CD14-positive monocyte (primary cell): ENCODE measurements around the gene SLC25A1. TPM values are rescaled to one million over a fixed set of nuclear protein-coding genes. Genes with fewer than 3 reads are reported as not detected.

ENCODE experiments used
- DNase-seq, 3 donors: peaks; one replicate each; pipeline ENCODE4 v3.0.0-alpha.2; 2011 to 2022
- H2AFZ ChIP-seq: 2 replicates; pipeline ENCODE4 v1.6.0; 2012; ENCODE audit warnings: mild to moderate bottlenecking, low read depth, low read length, inconsistent platforms; ENCODE audit not compliant: insufficient read depth, poor library complexity, severe bottlenecking
- H3K27ac ChIP-seq, 2 donors: 1 replicate in 1 of 2; 2 replicates in 1 of 2; pipeline ENCODE4 v1.5.1; 2012 to 2013; ENCODE audit warnings: low read length in 2 of 2, control low read depth in 1 of 2, inconsistent platforms in 1 of 2, low read depth in 1 of 2, mild to moderate bottlenecking in 1 of 2
- H3K27me3 ChIP-seq, 2 donors: one replicate each; pipeline versions ENCODE4 v1.6.0 to v1.6.1; 2011 to 2013; ENCODE audit warnings: low read length in 2 of 2; ENCODE audit not compliant: control insufficient read depth in 2 of 2, insufficient read depth in 2 of 2
- H3K36me3 ChIP-seq, 2 donors: replicated peaks in 1 of 2; 1 replicate in 1 of 2; 2 replicates in 1 of 2; pipeline versions ENCODE4 v1.5.1 to v1.6.1; 2012 to 2013; ENCODE audit warnings: low read length in 2 of 2, control low read depth in 1 of 2, inconsistent platforms in 1 of 2, mild to moderate bottlenecking in 1 of 2; ENCODE audit not compliant: insufficient read depth in 2 of 2, control insufficient read depth in 1 of 2
- H3K4me1 ChIP-seq, 2 donors: 1 replicate in 1 of 2; 2 replicates in 1 of 2; pipeline versions ENCODE4 v1.5.1 to v1.6.1; 2012 to 2013; ENCODE audit warnings: low read length in 2 of 2, control low read depth in 1 of 2, inconsistent platforms in 1 of 2, mild to moderate bottlenecking in 1 of 2, moderate library complexity in 1 of 2; ENCODE audit not compliant: insufficient read depth in 2 of 2, control insufficient read depth in 1 of 2
- H3K4me2 ChIP-seq: replicated peaks from 2 replicates; pipeline ENCODE3; 2012; ENCODE audit warnings: low read length, moderate library complexity, mild to moderate bottlenecking; ENCODE audit not compliant: poor library complexity, severe bottlenecking; ENCODE audit errors: extremely low read depth
- H3K4me3 ChIP-seq, 3 experiments: fragments of 200-600 bp in 1 of 3; sonication (generic) in 1 of 3; replicated peaks in 1 of 3; 1 replicate in 2 of 3; 2 replicates in 1 of 3; pipeline ENCODE4 v1.5.1; 2011 to 2013; ENCODE audit warnings: low read length in 3 of 3, mild to moderate bottlenecking in 3 of 3, control low read depth in 2 of 3, low read depth in 2 of 3, inconsistent platforms in 1 of 3, moderate library complexity in 1 of 3
- H3K79me2 ChIP-seq: 2 replicates; pipeline ENCODE4 v1.6.0; 2012; ENCODE audit warnings: mild to moderate bottlenecking, control low read depth, inconsistent platforms, low read length, moderate library complexity; ENCODE audit not compliant: insufficient read depth
- H3K9ac ChIP-seq: 2 replicates; pipeline ENCODE4 v1.6.0; 2017; ENCODE audit warnings: low read length, mild to moderate bottlenecking; ENCODE audit not compliant: insufficient read depth, poor library complexity, severe bottlenecking
- H3K9me3 ChIP-seq, 2 donors: replicated peaks in 1 of 2; 1 replicate in 1 of 2; 2 replicates in 1 of 2; pipeline versions ENCODE4 v1.5.1 to v1.6.1; 2012 to 2013; ENCODE audit warnings: low read length in 2 of 2, control low read depth in 1 of 2; ENCODE audit not compliant: control insufficient read depth in 1 of 2, insufficient read depth in 1 of 2
- H4K20me1 ChIP-seq: 2 replicates; pipeline ENCODE4 v1.6.0; 2012; ENCODE audit warnings: mild to moderate bottlenecking, low read length, control low read depth, moderate library complexity; ENCODE audit not compliant: insufficient read depth
- H3K27ac Mint-ChIP-seq, 7 donors: one replicate each; pipeline ENCODE4 v1.8.0; 2020; ENCODE audit warnings: mild to moderate bottlenecking in 7 of 7, mixed read lengths in 7 of 7, moderate library complexity in 6 of 7, inconsistent platforms in 2 of 7
- H3K27me3 Mint-ChIP-seq, 3 donors: one replicate each; pipeline ENCODE4 v1.8.0; 2021 to 2022; ENCODE audit warnings: low read depth in 3 of 3, mild to moderate bottlenecking in 3 of 3, mixed read lengths in 3 of 3, moderate library complexity in 3 of 3, inconsistent platforms in 1 of 3
- H3K36me3 Mint-ChIP-seq, 2 donors: one replicate each; pipeline ENCODE4 v1.8.0; 2020; ENCODE audit warnings: mixed read lengths in 2 of 2, inconsistent platforms in 1 of 2, mild to moderate bottlenecking in 1 of 2
- H3K4me1 Mint-ChIP-seq: one replicate; pipeline ENCODE4 v1.8.0; 2020; ENCODE audit warnings: mild to moderate bottlenecking, mixed read lengths
- H3K4me3 Mint-ChIP-seq, 2 donors: one replicate each; pipeline ENCODE4 v1.8.0; 2020; ENCODE audit warnings: mild to moderate bottlenecking in 2 of 2, mixed read lengths in 2 of 2, moderate library complexity in 1 of 2
- H3K9me3 Mint-ChIP-seq, 7 donors: one replicate each; pipeline ENCODE4 v1.8.0; 2020 to 2022; ENCODE audit warnings: mixed read lengths in 7 of 7, mild to moderate bottlenecking in 6 of 7, moderate library complexity in 6 of 7, inconsistent platforms in 2 of 7
- CTCF ChIP-seq: fragments of 200-600 bp; IDR thresholded peaks from one replicate; pipeline ENCODE4 v1.8.0; 2022; ENCODE audit warnings: antibody characterized with exemption, mild to moderate bottlenecking
- WGBS: methylation state at CpG from one replicate; pipeline ENCODE4 v1.1.5; 2013; ENCODE audit warnings: missing lambda C conversion rate; ENCODE audit not compliant: insufficient coverage; 5-methylcytosine and 5-hydroxymethylcytosine counted together
- intact Hi-C, 2 donors: fragments of 100-400 bp; cut with micrococcal nuclease; formaldehyde crosslinking; loops; one replicate each; pipeline versions ENCODE4 v1.15.0 to v1.15.1; 2023
- polyA plus RNA-seq, 3 donors: library from polyadenylated mRNA; depleted of rRNA in 1 of 3; unstranded in 2 of 3; stranded (reverse) in 1 of 3; fragments of 300-500 nt in 2 of 3; fragments of >200 nt in 1 of 3; fragmentation: Illumina TruSeq in 2 of 3; gene quantifications; 1 replicate in 2 of 3; 2 replicates in 1 of 3; pipeline ENCODE4 v1.2.3, GENCODE V29; 2012 to 2021

SLC25A1 gene
- polyA plus RNA-seq, 3 donors, result 15.2 to 37.4 (median 35.1) TPM

GRCh38 chr22:19196841-19197612, 18.5 kb upstream of the SLC25A1 start:
- Mint-ChIP-seq H3K36me3 (peaks cover 92 to 93% of the 10 kb centered on the region in 2 donors), H3K9me3 (peaks cover 0 to 11% (median 3%) of the 10 kb centered on the region in 7 donors), H3K4me3 (no peak overlapping the region), H3K27ac (peak overlapping the region in 1 of 7 donors; percentile 70), H3K4me1 (peaks cover 9% of the 10 kb centered on the region), H3K27me3 (peaks cover 0 to 4% (median 0%) of the 10 kb centered on the region in 3 donors)
- no peak overlapping the region for H3K4me2 ChIP-seq
- 93% methylated on average over 10 of the region's 11 CpGs for WGBS
- H3K4me3 ChIP-seq, result no peak overlapping the region
- H3K9ac ChIP-seq, result no peak overlapping the region
- H2AFZ ChIP-seq, result no peak overlapping the region
- peaks cover 87 to 99% of the 10 kb centered on the region in 2 donors for H3K36me3 ChIP-seq
- no peak for DNase-seq
- H3K9me3 ChIP-seq, result peaks cover 0 to 3% of the 10 kb centered on the region in 2 donors
- H3K27me3 ChIP-seq, result no peaks in the 10 kb centered on the region
- H3K4me1 ChIP-seq, result no peaks in the 10 kb centered on the region
- TF ChIP-seq CTCF, result no peak
- intact Hi-C loops, result no loop called here
- H3K27ac ChIP-seq, result no peak overlapping the region
- no peaks in the 10 kb centered on the region for H3K79me2 ChIP-seq
- H4K20me1 ChIP-seq, result no peaks in the 10 kb centered on the region

GRCh38 chr22:19195796-19196731, 17.5 kb upstream of the SLC25A1 start:
- no peak overlapping the region for H3K4me3 Mint-ChIP-seq
- Histone ChIP-seq H3K4me2 (no peak overlapping the region), H3K27ac (peak overlapping the region in 1 of 2 donors; percentile 20), H3K9ac (no peak overlapping the region), H3K4me3 (no peak overlapping the region), H4K20me1 (no peaks in the 10 kb centered on the region), H3K36me3 (peaks cover 87 to 98% of the 10 kb centered on the region in 2 donors), H3K27me3 (no peaks in the 10 kb centered on the region), H3K9me3 (peaks cover 0 to 3% of the 10 kb centered on the region in 2 donors), H2AFZ (no peak overlapping the region), H3K79me2 (no peaks in the 10 kb centered on the region), H3K4me1 (no peaks in the 10 kb centered on the region)
- intact Hi-C loops, result no loop called here
- DNase-seq, result no peak
- peak overlapping the region in 2 of 7 donors; percentile 1 to 4 for H3K27ac Mint-ChIP-seq
- peaks cover 9% of the 10 kb centered on the region for H3K4me1 Mint-ChIP-seq
- 75% methylated on average over 19 of the region's 23 CpGs for WGBS
- TF ChIP-seq CTCF, result no peak
- peaks cover 91 to 94% of the 10 kb centered on the region in 2 donors for H3K36me3 Mint-ChIP-seq
- peaks cover 0 to 11% (median 3%) of the 10 kb centered on the region in 7 donors for H3K9me3 Mint-ChIP-seq
- H3K27me3 Mint-ChIP-seq, result peaks cover 0 to 5% (median 0%) of the 10 kb centered on the region in 3 donors
